NCI-H82 (cell line): ENCODE measurements around the gene ME1.
"Not testable (repeated sequence)": the region's sequence is repeated elsewhere in the genome, so short reads cannot be mapped to it uniquely, and the experiment has no call there.

Experiments
- DNase-seq: peaks from one replicate; lab custom pipeline; 2025; lab: John Stamatoyannopoulos, UW

Gene ME1

DNA sequence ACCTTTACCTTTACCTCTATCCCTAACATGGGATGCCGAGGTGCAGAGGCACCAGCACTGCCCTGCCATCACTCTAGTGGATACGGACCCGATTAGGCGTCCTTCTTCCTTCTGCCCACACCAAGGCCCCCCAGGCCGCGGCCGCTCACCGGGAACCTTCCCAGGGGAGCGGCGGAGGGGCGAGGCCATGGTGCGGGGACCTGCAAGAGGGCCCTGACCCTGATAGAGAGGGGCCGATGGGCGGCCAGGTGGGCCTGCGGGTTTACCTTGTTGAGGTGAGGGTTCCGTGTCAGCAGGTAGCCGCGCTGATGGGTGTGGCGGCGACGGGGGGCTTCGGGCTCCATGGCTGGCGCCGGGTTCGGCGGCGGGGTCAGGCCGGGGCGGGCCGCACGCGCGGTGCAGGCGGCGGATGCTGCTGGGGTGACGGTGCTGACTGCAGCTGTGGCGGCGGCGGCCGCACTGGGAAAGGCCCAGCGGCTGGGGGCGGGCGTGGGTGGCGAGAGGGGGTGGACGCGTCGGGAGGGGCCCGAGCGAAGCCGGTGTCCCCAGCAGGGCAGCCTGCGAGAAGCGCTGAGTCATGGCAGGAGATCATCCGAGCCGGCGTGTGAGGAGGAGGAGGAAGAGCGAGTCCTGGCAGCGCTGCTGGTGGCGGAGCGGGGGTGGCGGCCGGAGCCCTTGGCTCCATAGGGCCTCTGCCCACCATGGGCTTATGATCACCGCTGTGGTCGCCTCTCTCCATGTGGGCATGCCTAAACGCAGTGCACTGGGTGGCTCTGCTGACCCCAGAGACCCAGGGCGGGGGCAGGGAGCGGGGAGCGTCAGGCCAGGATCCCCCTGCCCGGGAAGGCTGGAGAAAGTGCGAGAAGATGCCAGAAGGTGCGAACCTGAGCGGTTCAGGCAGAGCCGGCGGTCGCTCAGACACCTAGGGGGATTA, at the start of gene ME1:
Gene ME1 (minus strand): TSS at position 441 of the 934 bp plus-strand sequence. CDS start 97 bp downstream, at position 344.
- DNase-seq: peak; percentile 76

DNA sequence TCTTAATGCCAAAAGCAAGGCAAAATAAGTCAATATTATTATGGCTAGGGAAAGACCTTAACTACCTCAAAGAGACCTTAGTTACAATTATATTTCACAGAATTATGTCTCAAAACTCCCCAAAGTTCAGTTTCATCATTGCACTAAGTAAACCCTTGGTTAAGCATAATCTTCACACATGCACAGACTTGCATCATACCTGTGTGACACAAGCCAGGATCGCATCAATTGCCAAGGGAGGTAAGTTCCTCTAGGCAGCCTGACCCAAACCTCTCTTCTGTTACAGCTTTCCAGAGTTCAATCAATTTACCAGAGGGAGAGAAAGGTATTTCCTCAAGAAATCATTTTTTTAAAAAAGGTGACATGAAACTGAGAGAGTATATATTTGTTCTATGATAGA, 49.6 kb upstream of the ME1 start:
- DNase-seq: no peak

DNA sequence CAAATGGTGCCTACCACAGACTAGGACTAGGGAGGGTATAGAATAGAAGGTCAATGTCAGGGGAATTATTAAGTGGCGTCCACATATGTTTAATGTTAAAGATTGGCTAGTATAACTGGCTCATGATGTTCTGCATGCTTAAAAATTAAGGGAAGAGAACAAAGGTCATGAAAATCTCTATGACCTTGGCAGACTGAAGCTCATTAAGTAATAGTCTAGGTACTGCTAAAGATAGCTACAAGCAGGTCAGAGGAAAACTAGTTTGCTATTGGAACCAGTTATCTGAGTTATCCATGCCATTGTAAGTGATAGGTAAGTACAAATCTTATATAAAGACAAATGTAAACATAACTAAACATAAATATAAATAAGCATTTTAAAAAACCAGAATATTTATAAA, 48.5 kb upstream of the ME1 start:
- DNase-seq: no peak

DNA sequence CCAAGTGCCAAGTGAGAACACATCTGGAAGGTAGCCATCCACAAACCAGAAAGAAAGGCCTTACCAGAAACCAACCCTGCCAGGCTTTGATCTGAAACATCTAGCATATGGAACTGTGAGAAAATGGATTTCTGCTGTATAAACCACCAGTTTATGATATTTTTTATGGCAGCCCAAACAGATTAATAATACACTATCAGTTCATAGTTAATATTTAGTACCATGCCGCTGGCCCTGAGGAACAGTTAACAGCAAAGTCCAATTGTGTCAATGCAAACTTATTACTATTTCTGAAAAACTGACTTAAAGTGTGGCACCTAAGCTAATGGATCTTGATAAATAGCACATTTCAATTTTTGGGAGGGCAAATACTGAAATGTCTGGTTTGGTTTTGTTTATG, 46.1 kb upstream of the ME1 start:
- DNase-seq: no peak

DNA sequence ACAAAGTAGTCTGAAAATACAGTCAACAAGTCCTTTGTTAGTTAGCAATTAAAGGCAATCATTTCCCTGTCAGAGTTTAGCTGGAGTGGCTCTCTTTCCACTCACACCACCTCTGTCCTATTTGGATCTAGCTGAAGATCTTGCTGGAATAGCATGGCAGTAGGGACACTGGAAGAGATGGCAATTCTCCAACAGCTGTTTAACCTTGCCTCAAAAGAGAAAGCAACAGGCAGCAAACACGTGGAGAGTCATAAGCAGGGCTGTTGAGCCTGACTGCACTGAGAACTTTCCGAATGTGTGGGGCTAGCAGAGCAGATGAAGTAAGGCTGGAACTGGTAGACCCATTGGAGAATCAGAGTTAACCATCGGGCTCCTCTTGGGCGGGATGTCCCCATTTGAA, 43.5 kb upstream of the ME1 start:
- peak; percentile 32 for DNase-seq

DNA sequence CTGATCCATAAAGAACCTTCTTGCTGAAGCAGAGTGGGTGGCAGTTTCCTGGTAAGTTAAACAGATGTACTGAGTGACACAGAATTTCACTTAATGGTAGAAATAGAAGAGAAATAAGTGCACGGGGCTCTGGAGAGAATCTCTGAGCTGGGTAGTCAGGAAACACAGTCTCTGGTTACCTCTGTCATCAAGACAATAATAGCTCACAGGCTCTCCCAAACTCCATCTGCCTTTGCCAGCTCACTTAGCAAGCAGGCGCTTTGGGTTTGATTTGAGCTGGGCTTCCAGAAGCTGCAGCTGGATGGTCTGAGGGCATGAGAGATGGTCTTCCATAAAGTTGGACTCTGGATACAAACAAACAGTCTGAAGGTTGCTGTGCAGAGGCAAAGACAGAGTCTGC, 41.9 kb upstream of the ME1 start:
- DNase-seq: no peak

DNA sequence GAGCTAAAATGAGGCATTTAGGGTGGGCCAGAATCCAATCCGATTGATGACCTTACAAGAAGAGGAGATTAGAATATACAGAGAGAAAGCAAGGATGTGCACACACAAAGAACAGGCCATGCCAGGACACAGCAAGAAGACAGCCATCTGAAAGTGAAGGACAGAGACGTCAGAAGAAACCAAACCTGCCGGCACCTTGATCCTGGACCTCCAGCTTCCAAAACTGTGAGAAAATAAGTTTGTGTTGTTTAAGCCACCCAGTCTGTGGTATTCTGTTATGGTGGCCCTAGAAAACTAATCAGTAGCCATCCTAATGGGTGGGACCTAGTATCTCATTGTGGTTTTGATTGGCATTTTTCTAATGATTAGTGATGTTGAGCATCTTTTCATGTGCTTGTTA, 39.7 kb upstream of the ME1 start:
- no peak for DNase-seq

DNA sequence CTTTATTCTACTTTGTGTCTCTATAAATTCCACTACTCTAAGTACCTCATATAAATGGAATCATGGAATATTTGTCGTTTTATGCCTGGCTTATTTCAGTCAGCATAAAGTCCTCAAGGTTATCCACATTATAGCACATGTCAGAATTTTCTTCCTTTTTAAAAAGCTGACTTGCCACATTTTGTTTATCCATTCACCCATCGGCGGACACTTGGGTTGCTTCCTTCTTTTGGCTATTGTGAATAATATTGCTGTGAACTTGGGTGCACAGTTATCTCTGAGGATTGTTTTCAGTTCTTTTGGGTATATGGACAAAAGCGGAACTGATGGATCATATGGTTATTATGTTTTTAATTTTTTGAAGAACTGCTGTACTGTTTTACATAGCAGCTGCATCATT, 39.1 kb upstream of the ME1 start:
- no peak for DNase-seq

DNA sequence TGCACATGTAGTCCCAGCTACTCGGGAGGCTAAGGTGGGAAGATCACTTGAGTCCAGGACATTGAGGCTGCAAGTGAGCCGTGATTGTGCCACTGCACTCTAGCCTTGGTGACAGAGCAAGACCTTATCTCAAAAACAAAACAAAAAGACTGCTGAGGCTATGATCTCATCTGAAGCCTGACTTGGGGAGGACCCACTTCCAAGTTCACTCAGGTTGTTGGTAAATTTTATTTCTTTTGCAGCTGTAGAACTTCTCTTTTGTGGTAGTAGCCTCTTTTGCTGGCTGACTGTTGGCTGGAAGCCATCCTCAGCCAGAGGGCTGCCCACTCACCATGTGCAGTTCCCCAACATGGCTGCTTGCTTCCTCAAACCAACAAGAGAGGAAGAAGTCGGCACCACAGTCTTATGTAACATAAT, 36.8 kb upstream of the ME1 start:
- no peak for DNase-seq

DNA sequence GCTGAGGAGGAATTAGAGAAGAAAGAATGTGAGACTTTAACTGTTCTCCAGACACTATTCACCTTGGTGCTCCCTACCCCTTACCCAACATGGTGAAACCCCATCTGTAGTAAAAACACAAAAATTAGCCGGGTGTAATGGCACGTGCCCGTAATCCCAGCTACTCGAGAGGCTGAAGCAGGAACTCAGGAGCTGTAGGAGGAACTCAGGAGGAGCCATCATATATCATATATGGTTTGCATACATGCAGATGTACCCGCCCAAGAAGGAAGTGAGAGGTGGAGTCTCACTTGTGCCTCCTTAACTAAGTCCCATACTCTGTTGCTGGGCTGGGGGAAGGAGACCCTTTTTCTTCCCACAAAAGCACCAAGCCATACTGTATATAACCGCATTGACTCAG, 35.5 kb upstream of the ME1 start:
- no peak for DNase-seq

DNA sequence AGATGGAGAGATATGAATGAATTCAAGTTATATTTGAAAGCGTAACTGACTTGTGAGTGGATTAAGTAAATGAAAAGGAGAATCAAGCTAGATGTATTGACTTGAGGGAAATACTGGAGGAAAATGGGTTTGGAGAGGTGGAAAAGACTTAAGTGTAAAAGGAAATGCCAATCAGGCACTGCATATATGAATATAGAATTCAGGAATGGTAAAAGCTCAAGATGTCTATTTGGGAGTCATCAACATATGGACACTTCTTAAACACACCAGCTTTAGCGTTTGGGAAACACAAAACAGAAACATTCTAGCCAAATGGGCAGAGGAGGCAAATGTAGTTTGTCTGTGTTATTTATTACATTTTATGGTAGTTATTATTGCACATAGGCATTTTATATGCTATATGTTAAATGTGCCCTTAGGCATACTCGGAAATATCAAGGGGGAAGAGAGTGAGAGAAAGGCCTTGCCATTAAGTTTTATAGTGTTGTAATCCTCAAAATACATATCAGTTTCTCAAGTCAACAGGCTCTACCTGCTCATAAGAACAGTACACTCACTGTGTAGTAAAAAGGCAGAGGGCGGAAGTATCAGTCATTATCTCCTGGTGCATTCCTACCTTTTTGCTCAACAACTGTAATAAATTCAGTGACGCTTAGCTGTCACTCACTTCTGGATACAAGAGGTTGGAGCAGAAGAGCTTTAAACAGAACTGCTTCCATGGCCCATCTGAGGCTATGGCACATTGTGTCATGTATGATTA, 33.7 kb upstream of the ME1 start:
- DNase-seq: no peak

DNA sequence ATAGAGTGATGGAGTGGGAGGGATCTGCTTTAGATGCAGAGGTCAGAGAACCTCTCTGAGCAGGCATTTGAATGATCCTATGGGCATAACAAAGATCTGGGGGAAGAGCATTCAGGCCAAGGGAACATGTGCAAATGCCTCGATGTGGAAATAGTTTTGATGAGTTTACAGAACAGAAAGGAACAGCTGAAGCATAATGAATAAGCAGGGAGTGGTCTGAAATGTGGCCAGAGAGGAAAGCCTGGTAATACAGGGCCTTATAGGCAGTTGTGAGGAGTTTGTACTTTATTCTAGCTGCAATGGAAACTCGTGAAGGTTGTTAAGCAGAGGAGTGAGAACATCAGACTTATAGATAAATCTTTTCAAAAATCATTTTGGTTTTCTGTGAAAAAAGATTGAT, 33.0 kb upstream of the ME1 start:
- no peak for DNase-seq

DNA sequence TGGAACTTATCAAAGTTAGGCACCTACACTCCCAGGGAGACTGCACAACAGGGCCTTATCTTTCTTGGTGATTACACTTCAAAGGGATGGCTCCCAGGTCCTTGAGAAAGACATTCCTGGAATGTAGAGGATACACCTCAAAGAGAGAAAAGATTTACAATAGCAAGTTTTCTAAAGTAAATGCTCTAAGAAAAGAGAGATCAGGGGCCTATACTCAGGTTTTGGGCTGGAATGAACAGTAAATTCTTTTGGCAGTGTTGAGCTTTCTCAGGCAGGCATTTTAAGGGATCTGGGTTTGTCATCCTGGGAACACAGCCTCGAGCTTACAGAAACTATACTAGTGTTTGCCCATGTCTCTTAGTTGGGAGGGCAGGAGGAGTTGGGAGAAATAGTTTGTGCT, 31.7 kb upstream of the ME1 start:
- DNase-seq: no peak

DNA sequence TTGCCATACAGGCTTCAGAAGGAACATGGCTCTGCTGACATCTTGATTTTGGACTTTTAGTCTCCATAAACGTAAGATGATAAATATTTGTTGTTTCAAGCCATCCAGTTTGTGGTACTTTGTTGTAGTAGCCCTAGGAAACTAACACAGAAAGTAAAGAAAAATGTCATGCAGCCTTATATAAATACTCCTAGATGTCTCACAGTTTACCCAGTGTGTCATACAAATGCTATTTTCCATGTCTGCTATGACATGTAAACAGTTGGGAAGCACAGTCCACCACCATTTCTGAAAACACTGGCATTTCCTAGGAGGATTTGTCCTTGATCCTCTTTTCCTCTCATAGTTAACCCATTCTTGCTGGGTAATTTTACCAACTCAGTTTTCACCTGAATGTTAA, 30.6 kb upstream of the ME1 start:
- no peak for DNase-seq

DNA sequence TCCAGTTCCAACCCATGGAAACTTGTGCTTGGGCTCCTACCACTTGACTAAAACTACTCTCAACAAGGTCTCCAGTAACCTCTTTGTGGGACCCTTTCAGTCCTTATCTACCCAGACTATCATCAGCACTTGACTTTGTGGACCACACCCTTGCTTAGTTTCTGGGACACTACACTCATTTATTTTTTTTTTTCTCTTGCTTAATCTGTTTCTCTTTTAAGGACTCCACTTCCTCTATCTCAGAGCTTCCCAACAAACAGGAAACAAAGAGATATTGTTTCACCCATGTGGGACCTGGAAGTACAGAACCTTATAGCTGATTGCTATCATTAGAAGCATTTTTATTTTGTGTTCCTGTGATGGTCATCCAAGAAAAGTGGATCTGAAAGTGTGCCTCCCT, 28.8 kb upstream of the ME1 start:
- DNase-seq: no peak

DNA sequence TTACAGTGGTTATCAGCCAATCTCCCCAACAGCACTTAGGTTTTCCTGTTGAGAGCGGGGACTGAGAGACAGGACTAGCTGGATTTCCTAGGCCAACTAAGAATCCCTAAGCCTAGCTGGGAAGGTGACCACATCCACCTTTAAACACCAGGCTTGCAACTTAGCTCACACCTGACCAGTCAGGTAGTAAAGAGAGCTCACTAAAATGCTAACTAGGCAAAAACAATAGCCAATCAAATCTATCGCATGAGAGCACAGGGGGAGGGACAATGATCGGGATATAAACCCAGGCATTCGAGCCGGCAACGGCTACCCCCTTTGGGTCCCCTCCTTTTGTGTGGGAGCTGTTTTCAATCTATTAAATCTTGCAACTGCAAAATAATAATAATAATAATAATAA, 19.2 kb upstream of the ME1 start:
- not testable (repeated sequence) for DNase-seq

DNA sequence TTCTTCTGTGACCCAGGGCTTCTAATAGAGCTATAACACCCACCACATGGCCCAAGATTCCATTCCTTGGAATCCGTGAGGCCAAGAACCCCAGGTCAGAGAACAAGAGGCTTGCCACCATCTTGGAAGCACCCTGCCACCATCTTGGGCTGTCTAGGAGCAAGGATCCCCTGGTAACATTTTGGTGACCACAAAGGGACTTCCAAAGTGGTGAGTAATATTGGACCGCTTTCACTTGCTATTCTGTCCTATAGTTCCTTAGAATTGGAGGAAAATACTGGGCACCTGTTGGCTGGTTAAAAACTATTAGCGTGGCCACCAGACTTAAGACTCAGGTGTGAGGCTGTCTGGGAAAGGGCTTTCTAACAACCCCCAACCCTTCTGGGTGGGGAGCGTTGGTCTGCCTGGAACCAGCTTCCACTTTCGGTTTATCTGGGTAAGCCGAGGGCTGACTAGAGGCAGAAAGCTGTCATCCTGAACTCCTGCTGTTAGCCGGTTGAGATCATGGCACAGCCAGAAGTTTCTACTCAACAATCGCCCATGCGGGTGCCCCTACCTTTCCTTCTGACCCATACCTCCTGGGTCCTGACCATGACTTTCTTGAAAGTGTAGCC, 13.3 kb upstream of the ME1 start:
- not testable (repeated sequence) for DNase-seq

DNA sequence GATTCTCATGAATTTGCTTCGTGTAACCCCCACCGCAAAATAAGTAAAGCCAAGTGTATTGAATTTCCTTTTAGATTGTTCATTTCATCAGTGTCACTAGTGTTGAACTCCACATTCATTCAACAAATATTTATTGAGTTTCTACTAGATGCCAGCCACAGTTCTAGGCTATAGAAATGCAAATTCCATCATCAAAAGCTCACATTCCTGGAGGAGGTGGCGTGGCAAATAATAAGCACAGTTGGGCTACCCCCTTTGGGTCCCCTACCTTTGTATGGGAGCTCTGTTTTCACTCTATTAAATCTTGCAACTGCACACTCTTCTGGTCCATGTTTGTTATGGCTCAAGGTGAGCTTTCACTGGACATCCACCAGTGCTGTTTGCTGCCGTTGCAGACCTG, 12.7 kb upstream of the ME1 start:
- no peak for DNase-seq

DNA sequence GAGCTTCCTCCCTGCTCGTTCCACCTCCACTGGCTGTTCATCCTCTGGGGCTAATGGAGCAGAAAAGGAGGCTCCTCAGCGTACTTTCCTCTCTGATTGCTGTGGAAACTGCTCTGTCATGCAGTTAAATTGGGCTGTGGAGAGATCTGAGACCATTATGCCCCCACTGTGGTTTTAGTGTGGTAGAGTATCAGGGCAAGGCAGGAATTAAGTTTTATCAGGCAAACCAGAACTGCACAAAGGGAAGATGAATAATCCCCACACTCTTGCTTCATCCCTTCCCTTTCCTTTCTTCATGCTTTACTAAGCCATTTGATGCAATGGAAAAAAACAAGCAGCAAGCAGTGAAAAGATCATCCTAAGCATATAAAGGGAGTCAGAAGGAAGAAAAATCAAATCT, 11.9 kb upstream of the ME1 start:
- DNase-seq: no peak

DNA sequence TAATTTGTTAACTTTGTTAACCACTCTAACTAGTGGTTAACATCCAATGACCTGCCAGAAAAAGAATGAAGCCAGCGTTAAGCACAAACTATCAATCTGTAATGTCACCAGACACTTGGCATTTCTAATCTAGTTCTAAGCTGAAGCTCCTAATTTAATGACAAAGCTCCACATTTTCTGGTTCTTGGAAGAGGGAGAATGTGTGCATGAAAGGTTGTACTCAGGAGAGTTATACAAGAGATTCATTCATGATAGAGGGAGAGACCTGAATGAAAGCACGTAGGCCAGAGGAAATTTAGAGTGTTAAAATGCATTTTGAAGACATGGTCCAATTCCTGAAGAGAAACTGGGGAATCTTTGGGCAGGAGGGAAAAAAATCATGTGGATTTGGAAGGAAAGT, 8.3 kb upstream of the ME1 start:
- no peak for DNase-seq

DNA sequence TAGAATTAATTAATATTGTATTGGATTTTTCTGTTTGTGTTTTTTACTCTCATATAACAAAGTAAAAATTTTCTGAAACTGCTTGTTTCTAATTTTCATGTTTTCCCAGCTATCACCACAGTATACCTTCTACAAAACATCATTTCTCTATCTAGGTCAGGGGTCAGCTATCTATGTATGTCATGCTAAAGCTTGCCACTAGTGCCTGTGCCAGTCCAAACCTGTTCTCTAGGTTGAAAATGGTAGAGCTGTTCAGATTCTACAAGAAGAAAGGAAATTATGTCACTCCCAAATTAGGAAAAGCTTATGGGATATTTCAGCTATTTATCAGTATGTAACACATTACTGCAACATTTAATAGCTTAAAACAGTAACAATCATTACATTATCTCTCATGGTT, 5.8 kb upstream of the ME1 start:
- no peak for DNase-seq

DNA sequence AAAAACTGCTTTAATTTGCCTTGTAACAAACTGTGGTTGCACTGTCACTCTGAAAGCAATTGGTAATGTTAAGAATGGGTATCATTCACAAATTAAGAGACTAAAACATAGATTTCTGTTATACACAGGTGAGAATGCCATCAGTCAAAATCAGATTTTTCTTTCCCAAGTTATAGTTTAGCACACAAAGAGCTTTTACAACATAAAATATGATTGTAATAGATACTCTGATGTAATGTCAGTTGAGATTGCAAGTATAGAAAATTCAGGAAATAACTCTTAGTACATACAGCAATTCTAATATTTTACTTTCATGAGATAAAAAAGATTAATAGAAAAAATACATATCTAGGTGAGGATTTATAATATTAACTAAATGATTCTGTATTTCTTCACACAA, 2.3 kb upstream of the ME1 start:
- DNase-seq: no peak

DNA sequence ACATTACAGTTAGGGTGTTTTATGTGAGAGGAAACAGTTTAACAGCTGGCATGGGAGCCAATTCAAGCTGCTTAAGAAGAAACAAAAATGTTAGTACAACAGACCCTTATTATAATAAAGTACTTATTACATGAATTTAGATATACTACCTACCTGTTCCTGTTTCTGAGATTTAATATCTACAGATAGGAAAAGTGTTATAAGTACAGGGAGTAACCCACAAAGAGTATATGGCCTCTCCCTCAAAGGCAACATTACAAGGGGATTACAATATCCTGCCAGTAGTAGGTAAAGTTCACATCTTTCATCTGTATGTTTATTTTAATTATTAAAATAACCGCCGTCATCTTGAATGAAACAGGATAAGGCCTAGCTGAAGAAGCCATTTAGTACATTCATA, 1.8 kb upstream of the ME1 start:
- no peak for DNase-seq
